COLO668 (cell line): ENCODE results near the gene IRAK3.
"Not testable (repeated sequence)": the region's sequence is repeated elsewhere in the genome, so short reads cannot be mapped to it uniquely, and the experiment has no call there.

ENCODE experiments used
- DNase-seq: peaks from one replicate; lab custom pipeline; 2025; ENCODE audit not compliant: unreplicated experiment; lab: John Stamatoyannopoulos, UW

Gene IRAK3

DNA sequence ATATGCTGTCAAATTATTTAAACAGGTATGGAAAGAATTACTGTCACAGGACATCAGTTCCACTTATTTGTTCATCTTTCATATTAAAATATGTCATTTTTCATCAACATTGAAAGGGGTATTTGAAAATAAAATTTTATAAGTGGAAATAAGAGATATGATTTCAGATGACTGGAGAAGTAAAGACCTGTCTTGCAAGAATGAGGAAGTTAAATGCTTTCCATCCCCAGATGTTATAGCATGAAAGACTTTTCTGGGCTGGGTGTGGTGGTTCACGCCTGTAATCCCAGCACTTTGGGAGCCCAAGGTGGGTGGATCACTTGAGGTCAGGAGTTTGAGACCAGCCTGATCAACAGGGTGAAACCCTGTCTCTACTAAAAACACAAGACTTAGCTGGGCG, 22.6 kb downstream of the IRAK3 start:
- DNase-seq = not testable (repeated sequence)

DNA sequence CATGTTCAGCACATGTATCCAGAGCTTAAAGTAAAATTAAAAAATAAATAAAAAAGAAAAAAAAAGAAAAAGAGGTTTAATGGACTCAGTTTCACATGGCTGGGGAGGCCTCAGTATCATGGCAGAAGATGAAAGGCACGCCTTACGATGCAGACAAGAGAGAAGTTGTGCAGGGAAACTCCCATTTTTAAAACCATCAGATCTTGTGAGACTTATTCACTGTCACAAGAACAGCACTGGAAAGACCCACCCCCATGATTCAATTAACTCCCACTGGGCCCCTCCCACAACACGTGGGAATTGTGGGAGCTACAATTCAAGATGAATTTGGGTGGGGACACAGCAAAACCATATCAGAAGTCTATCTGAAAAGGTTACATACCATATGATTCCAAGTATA, 24.0 kb downstream of the IRAK3 start:
- DNase-seq = not testable (repeated sequence)

DNA sequence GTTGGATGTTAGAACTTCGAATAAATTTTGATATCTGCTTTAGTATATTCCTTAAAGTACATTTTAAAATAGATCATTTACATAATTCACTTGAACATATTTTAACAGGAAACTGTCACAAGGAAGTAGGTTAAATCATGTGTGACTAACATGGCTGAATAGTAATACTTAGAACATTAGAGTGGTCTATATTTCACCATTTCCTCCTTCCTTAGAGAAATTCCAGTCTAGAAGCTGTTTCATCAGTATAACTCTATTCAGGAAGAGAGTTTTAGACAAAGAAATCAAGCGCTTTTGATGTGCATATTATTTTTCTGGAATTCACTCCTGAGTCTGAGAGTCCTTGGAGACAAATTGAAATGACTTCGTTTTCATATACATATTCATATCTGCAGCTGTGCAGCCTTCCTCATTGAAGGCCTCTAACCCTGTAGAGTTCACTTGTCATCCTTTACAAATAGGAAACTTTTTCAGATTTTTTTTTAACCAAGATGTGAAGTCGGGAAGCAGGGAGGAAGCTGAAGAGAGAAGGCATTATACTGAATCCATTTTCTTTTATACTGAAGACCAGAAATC, 28.4 kb downstream of the IRAK3 start:
- DNase-seq = no peak

DNA sequence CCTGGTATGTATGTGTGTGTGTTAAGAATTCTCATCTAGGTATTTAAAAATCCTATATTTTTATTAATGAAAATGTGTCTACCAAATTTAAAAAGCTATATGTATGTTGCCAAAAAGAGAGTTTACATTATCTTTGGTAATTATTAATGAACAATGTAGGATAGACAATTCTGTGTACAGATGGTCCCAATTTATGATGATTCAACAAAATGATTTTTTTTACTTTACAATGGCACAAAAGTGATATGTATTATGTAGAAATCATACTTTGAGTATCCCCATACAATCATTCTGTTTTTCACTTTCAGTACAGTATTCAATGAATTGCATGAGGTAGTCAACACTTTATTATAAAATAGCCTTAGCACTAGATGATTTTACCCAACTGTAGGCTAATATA, 39.4 kb downstream of the IRAK3 start:
- DNase-seq = no peak

DNA sequence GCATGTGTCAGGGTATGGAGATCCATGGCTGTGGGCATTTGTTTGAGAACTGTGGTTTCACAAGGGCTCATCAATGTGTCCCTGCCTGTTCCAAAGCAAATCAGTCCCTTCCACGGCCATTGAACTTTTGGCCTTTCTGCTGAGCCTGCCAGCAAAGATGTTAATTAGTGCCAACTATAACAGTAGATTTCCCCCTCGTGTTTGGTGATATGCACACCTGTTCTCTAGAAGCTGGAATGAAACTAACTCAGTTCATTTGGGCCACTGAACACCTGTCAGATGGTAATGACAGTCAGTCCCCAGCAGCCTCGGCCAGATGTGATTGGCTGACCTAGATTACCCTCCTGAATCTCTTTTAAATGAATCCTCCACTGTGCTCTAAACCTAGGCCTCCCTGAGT, 43.2 kb downstream of the IRAK3 start:
- DNase-seq = peak; percentile 68

DNA sequence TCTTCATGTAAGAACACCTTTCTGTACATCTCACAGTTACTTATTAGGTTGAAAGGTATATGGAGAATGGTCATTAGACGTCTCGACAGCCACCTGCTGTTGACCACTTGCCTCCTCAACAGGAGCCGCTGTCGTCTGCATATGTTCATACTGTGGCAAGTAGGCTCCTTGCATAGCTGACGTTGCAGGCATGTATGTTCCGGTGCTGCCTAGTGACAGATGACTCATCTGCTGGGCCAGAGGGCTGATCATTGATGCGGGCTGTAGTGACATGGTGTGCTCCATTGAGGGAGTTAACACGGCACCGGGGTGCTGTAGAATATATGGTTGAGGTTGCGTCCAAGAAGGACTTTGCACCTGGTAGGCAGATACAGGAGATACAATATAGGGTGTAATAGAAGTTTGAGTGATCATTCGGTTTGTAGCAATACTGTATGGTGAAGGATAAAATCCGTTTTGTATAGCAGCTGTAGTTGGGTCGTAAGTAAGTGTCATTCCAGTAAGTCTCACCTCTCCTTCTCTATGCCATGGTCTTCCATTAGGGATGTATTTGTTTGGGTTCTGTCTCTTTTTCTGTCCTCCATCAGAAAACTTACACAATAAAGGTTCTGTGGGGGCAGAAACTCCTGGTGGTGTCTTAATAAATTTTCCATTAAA, 45.2 kb downstream of the IRAK3 start:
- DNase-seq = peak; percentile 68

DNA sequence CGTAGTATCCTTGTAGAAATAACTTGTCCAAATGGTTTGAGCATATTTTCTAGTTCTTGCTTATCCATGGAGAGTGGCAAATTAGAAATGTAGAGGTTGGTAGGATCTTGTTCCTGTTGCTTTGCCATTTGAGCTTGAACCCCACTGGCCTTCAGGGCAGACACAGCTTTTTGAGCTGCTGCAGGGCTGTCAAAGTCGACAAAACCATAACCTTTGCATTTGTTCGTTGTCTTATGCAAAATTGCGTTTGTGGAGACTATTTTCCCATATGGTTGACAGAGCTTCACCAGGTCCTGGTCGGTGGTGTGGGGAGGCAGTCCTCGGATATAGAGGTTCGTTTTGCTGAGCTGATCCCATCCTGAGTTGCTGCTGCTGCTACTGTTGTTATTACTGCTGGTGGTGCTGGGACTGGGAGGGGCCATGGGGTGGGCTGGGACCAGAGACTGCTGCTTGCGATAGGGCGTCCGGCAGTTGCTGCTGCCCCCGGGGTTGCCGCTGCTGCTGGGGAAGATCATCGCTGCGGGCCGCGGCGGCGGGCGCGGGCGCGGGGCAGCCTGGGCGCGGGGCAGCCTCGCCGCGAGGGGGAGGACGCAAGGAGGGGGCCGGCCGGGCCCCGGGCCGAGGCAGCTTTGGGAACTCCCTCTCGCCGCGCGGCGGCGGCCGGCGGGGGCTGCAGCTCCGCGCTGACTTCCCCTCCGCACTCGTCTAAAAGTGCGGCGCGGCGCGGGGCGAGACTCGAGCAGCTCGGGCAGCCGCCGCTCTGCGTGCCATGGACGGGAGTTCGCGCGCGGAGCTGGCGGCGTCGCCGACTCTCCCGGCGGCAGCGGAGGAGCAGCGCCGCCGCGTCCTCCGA, 46.0 kb downstream of the IRAK3 start:
- DNase-seq = peak; percentile 62

DNA sequence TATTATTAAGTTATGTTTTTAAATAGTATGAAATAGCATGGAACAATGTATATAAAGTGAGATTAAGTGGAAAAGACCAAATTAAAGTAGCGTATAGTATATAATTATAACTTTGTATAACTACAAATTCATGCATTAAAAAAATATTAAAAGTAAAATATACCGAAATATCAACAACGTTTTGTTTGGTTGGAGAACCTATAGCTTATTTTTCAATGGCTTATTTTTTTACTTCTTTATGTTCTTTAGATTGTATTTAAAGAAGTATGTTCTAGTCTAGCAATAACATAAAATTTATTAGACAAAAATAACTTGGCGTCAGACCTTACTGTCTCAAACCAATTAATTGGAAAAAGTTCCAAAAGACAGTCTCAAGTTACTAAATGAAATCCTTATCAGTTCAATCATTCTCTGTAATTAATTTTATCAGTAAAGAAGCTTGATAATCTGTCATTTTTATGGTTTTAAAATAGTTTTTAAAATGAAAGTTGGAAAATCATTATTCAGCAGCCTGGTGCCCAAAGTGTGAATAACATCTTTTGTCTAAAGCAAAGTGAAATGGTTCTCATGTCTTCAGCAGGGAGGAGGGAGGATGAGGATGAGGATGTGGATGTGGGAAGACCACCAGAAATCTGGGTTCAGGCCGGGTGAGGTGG, 46.7 kb downstream of the IRAK3 start:
- DNase-seq = no peak

DNA sequence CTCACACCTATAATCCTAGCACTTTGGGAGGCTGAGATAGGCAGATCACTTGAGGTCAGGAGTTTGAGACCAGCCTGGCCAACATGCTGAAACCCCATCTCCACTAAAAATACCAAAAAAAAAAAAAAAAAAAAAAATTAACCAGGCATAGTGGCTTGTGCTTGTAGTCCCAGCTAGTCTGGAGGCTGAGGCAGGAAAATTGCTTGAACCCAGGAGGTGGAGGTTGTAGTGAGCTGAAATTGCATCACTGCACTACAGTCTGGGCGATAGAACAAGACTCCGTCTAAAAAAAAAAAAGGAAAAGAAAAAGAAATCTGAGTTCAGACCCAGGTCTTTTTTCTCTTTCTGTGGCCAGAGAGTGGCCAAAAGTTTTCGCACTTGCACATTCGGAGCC, 47.3 kb downstream of the IRAK3 start:
- not testable (repeated sequence) for DNase-seq

DNA sequence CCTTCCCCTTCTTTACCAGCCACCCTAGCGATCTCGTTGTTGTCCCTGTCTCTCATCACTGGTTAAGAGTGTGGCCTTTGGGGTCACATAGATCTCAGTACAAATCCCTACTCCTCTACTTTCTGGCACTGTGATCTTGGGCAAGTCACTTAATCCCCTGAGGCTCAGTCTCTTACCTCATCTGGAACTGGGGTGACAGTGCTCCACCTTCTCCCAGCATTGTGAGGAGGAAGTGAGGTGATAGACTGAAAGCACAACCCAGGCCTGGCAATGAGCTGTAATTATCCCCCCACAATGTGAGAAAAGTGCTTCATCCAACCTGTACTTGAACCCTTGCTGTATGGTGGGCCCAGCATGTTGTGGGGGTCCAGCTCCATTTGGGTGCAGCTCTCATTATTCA, 48.0 kb downstream of the IRAK3 start:
- no peak for DNase-seq

DNA sequence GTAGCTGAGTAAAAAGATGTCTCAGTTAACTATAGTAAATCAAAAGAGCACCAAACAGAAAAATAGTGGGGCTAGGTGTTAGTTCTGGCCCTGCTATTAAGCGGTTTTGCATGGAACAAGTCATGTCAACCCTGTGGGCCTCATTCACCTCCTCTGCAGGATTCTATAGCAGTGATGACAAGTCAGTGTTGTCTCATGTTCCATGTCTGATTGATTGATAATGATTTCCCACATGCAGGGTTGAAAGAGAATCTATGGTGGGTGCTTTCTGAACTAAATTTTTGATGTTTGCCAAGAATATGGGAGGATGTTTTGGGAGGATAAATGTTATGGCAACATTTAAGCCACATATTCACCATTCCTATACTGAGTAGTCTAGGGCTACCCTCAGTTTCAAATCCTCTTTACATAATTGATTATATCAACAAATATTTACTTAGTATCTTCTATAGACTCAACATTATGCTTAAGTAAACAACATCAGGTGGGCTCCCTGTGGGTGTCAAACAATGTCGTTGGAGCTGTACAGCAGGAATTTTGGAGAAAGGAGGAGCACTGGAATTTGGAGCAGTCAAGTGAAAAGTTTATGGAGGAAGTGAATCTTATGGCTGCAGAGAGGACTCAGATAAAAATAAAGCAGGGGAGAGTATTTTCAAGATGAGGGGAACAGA, 48.6 kb downstream of the IRAK3 start:
- peak; percentile 20 for DNase-seq

DNA sequence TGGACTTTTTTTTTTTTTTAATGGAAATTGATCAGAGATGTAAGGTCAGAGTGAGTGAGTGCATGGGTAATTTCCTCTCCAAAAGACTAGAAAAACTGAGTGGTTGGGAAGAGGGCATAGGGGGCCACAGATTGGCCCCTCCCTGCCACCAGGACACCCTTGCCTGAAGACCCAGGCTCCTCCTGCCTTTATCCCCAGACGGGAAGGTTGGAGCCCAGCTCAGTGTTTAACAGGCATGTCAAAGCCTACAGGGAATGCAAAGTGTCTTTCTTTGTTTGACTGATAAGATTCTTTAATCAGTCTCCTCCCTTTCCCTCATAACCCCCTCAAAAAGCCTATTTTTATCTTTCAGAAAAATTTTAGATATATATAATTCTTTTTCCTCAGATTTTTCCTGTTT, 50.3 kb downstream of the IRAK3 start:
- no peak for DNase-seq

DNA sequence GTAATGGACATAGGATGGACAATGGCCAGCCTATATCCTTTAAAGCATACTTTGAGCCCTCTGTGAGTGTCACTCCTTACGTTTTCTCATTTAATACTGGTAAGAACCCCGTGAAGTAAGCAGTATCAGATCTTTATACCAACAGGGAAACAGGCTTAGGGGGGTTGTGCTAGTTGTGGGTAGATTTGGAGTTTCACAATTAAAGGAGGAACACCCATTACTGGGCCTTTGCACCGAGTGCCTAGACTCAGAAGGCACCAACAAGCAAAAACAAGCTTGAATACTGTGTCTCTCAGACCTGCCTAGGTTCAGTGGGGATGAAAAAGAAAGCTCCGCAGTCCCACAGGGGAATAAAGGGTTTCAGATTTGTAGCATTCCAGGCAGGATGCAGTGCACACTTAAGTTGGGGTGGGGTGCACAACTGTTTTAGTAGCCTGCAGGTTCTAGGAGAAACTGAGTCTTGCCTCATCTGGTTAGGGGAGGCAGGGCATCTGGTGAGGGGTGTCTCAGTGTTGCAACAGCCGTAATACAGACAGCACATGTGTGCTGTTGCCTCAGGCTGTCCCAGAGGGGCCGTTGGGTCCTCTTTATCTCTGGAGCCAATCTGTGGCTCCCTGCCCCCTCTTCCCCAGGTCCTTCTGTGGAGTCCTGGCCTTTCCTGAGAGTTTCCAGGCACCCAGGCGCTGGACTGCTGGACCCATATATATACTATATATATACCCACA, 51.2 kb downstream of the IRAK3 start:
- DNase-seq = no peak

DNA sequence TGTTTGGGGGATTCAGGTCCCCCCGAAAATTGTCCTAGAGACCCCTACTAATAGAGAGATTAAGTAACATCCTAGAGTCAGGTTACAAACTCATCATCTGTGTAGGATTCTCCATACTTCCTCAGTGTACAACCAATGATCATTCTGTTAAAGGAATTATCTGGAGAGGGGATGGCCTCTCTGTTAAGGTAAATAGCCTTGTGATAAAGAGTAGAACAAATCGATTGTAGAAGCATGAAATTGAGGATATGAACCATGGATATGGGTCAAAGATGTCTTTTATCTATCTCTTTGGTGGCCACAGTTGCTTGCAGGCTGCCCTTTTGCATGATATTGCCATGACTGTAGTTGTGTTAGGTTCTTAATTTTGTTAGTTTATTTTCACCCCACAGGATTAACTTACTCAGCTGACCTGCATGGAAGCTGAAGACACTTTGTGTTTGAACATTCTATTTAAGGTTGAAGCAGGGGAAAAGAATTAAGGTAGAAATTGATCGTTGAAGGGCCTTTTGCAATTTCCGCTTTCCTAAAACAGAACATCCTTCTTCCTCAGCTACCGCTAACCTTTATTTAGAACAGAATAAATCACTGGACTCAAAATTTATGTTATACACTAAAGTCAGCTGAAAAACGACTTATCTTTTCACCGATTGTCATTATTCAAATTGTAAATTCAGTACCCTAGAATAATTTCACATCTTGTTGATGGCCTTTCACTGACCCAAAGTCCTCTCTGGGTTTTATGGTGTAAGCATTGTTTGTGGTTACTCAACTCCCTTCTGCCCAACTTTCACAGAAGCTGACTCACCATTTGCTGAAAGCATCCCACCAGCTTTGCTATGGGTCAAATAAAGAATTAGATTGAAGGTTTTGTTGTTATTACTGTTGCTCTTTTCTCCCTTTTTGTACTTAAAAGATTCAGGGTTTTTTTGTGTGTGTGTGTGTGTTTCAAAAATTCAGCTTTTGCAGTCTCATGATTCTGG, 52.3 kb downstream of the IRAK3 start:
- DNase-seq = no peak

DNA sequence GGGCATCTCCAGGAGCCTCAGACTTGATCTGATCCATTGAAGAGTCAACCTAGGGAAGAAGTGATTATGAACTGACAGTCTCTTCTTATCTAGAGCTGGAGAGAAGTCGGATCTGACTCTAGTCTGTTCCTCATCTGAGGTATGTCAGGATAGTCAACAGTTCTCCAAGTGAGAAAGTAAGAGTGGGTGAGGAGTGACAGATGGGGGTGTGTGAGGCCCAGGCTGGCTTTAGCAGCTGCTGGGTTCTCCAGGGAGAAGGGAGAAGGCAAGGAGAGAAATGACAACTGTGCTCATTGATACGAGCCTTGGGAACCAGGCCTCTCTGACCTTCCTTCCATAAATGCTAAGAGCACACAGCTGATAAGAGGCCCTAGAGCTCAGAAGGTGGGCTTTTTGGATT, 53.3 kb downstream of the IRAK3 start:
- DNase-seq = no peak

DNA sequence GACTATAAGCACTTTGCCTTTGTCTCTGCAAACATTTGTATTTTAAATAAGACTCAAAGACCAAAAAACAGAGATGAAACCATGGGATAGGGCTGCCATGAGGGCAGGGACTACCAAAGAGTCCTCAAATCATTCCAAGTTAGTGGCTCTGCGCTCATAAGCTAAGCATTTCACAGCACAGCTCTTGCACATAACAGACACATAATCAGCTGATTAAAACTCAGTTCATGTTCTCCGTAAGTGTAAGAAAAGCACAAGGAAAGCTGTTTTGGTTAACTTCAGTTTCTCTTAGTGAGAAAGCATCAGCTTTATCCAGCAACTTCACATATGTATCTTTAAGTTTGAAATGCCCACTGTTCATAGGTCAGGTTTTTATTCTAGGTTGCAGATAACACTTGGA, 54.9 kb downstream of the IRAK3 start:
- DNase-seq = no peak

DNA sequence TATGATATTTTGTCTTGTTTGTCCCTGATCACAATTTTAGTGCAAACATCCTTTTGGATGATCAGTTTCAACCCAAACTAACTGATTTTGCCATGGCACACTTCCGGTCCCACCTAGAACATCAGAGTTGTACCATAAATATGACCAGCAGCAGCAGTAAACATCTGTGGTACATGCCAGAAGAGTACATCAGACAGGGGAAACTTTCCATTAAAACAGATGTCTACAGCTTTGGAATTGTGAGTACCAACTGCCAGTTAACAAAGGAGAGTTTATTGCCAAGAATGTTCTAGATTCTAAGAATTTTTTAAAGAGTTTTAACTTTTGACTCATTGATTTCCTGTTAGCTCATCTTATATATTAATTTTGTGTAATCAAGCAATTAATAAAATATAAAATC, 55.4 kb downstream of the IRAK3 start:
- no peak for DNase-seq

DNA sequence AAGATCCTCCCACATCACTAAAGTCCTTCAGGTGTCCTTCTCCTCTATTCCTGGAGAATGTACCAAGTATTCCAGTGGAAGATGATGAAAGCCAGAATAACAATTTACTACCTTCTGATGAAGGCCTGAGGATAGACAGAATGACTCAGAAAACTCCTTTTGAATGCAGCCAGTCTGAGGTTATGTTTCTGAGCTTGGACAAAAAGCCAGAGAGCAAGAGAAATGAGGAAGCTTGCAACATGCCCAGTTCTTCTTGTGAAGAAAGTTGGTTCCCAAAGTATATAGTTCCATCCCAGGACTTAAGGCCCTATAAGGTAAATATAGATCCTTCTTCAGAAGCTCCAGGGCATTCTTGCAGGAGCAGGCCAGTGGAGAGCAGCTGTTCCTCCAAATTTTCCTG, 58.7 kb downstream of the IRAK3 start:
- no peak for DNase-seq

DNA sequence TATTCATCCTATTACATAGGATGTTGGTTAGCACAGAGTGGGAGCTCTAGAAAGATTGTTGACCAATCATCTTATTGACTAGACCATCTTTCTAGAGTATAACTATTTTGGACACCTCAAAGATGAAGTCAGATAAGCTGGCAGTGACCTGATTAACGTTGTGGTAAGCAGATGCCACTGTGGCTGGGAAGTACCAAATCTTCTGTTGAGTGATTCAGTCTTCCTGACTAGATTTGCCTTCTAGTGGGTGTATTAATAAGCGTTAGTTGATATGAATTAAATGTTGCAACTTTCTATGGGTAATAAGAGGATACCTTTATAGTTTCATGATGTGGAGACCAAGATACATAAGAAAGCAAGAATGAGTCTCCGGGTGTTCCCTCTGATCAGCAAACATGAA, 62.0 kb downstream of the IRAK3 start:
- DNase-seq = no peak
